Dendritic cell treated with granulocyte-macrophage colony-stimulating factor and Interleukin-4, amounts not matched to agents 40 ng/mL and 50 ng/mL, for 4 days (primary cell): ENCODE data around the gene LRRFIP1.
A peak's percentile ranks its signal among the peaks of the same experiment; 100 is the strongest.

ENCODE experiments used
- H3K27ac Mint-ChIP-seq: one replicate; pipeline ENCODE4 v1.8.0; 2022; ENCODE audit warnings: mild to moderate bottlenecking, mixed read lengths
- H3K27me3 Mint-ChIP-seq: one replicate; pipeline ENCODE4 v1.8.0; 2022; ENCODE audit warnings: mild to moderate bottlenecking, mixed read lengths
- H3K36me3 Mint-ChIP-seq: one replicate; pipeline ENCODE4 v1.8.0; 2022; ENCODE audit warnings: low read depth, mixed read lengths
- H3K4me1 Mint-ChIP-seq: one replicate; pipeline ENCODE4 v1.8.0; 2022; ENCODE audit warnings: low read depth, mixed read lengths
- H3K4me3 Mint-ChIP-seq: one replicate; pipeline ENCODE4 v1.8.0; 2022; ENCODE audit warnings: mild to moderate bottlenecking, moderate library complexity, mixed read lengths
- H3K9me3 Mint-ChIP-seq: one replicate; pipeline ENCODE4 v1.8.0; 2022; ENCODE audit warnings: mixed read lengths
- intact Hi-C: fragments of 100-400 bp; cut with micrococcal nuclease; formaldehyde crosslinking; loops from one replicate; pipeline ENCODE4 v1.15.0; 2022

LRRFIP1 gene

GRCh38 chr2:237797253-237797652 lies 169.9 kb downstream of the LRRFIP1 start:
- Mint-ChIP-seq H3K27me3 (no peaks in the 10 kb centered on the region), H3K9me3 (peaks cover 16% of the 10 kb centered on the region), H3K4me1 (no peaks in the 10 kb centered on the region), H3K4me3 (no peak overlapping the region), H3K27ac (no peak overlapping the region), H3K36me3 (peaks cover 22% of the 10 kb centered on the region)
- intact Hi-C loops: no loop called here

- no peaks in the 10 kb centered on the region for H3K4me1 Mint-ChIP-seq
- H3K36me3 Mint-ChIP-seq: peaks cover 22% of the 10 kb centered on the region
- H3K27me3 Mint-ChIP-seq: no peaks in the 10 kb centered on the region
- no peak within 1 kb of the TSS for H3K4me3 Mint-ChIP-seq
- H3K9me3 Mint-ChIP-seq: peaks cover 16% of the 10 kb centered on the region
- intact Hi-C loops: no loop called here
- H3K27ac Mint-ChIP-seq: no peak within 1 kb of the TSS
These were observed 171.1 kb downstream of the LRRFIP1 start, which contains the start of gene RBM44 for GRCh38 chr2:237798236-237799059. Gene RBM44, plus strand, starts transcription at chr2:237798779. Its CDS starts 14,831 bp downstream, at chr2:237813610.

DNA sequence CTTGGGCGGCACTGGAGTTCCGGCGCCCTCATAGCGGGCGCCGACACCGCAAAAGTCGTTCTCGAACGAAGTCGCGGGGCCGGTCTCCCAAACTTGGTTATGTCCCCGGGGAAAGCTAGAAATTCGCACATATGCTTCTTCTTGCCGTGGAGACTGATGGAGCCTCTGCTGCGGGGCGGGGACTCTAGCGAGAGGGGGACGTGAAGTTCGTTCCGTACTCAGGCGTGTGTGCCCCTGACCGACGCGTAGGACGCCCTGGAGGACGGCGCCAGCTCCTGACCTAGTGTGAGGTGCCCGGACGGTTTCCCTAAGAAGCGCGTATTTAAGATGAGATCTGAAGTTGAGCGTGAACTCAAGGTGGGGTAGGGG lies 171.7 kb downstream of the LRRFIP1 start:
- H3K4me3 Mint-ChIP-seq: no peak overlapping the region
- peaks cover 22% of the 10 kb centered on the region for H3K36me3 Mint-ChIP-seq
- intact Hi-C loops: no loop called here
- H3K9me3 Mint-ChIP-seq: peaks cover 16% of the 10 kb centered on the region
- no peaks in the 10 kb centered on the region for H3K4me1 Mint-ChIP-seq
- H3K27me3 Mint-ChIP-seq: no peaks in the 10 kb centered on the region
- H3K27ac Mint-ChIP-seq: no peak overlapping the region

DNA sequence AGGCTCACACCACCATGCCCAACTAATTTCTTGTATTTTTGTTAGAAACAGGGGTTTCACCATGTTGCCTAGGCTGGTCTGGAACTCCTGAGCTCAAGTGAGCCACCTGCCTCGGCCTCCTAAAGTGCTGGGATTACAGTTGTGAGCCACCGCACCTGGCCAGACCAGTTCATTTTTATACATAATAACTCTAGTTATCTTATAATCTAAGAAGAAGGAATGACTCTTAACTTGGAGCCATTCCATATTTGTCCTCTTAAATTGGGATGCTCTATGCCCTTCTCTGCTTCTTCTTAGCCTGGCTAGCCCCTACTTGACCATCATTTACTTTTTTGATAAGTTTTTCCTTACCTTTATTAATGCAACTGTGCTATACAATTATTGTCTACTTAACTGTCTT lies 174.1 kb downstream of the LRRFIP1 start:
- peaks cover 16% of the 10 kb centered on the region for H3K9me3 Mint-ChIP-seq
- intact Hi-C loops: no loop called here
- H3K27me3 Mint-ChIP-seq: no peaks in the 10 kb centered on the region
- no peaks in the 10 kb centered on the region for H3K4me1 Mint-ChIP-seq
- no peak overlapping the region for H3K27ac Mint-ChIP-seq
- peaks cover 22% of the 10 kb centered on the region for H3K36me3 Mint-ChIP-seq
- H3K4me3 Mint-ChIP-seq: no peak overlapping the region

DNA sequence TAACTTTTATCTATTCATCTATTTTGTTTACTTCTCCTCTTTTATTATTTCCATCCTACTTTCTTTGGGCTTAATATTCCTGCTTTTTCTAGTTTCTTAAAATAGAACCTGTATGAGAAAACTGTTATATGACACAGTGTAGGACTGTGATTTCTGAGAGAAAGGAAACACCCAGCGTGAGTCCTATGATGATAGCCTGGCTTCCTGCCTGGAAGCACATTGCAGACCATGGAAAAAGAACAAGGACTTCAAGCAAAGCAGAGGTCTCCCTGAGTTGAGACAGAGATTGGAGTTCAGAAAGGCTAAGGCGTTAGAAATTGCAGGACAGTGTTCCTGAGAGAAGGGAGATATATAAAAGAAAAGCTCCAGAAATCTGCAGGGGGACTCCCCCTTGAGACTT lies 178.9 kb downstream of the LRRFIP1 start:
- intact Hi-C loops: no loop called here
- Mint-ChIP-seq H3K27ac (no peak overlapping the region), H3K9me3 (no peaks in the 10 kb centered on the region), H3K27me3 (peaks cover 13% of the 10 kb centered on the region), H3K36me3 (no peaks in the 10 kb centered on the region), H3K4me3 (no peak overlapping the region), H3K4me1 (peaks cover 6% of the 10 kb centered on the region)

DNA sequence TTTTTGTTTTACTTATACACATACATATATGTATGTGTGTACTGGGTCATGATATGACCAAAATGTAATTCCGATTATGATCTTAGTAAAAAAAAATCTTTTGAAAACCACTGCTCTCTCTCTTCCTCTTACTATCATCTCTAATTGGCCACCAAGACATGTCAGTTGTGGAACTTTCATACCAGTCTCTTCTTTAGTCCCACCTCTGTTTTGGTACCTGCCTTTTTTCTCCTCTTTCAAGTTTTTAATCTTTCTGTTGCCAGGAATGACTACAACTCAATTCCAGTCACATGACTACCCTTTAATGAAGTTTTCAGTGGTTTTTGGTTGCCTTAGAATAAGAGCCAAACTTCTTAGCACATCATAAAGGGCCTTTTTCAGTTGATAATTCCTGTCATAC lies 188.2 kb downstream of the LRRFIP1 start:
- intact Hi-C loops: no loop called here
- Mint-ChIP-seq H3K36me3 (no peaks in the 10 kb centered on the region), H3K27me3 (peaks cover 2% of the 10 kb centered on the region), H3K4me1 (peaks cover 13% of the 10 kb centered on the region), H3K27ac (peak overlapping the region; percentile 16), H3K9me3 (no peaks in the 10 kb centered on the region), H3K4me3 (no peak overlapping the region)

DNA sequence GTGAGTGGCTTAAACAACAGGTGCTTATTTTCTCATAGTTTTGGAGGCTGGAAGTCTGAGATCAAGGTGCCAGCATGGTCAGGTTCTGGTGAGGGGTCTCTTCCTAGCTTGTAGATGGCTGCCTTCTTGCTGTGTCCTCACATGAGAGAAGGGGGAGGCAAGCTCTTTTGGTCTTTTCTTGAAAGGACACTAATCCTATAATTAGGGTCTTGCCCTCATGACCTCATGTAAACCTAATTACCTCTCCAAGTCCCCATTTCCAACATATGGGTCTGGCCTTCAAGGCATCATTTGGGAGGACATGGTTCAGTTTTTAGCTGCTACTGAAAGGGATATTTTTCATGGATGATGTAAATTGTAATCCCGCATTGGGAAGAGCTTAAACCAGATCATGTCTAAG lies 189.1 kb downstream of the LRRFIP1 start:
- peaks cover 11% of the 10 kb centered on the region for H3K4me1 Mint-ChIP-seq
- no peaks in the 10 kb centered on the region for H3K9me3 Mint-ChIP-seq
- peak overlapping the region; percentile 45 for H3K27ac Mint-ChIP-seq
- H3K36me3 Mint-ChIP-seq: no peaks in the 10 kb centered on the region
- no peak overlapping the region for H3K4me3 Mint-ChIP-seq
- intact Hi-C loops: no loop called here
- H3K27me3 Mint-ChIP-seq: no peaks in the 10 kb centered on the region

- Mint-ChIP-seq H3K4me1 (peaks cover 11% of the 10 kb centered on the region), H3K27me3 (no peaks in the 10 kb centered on the region), H3K9me3 (no peaks in the 10 kb centered on the region), H3K36me3 (no peaks in the 10 kb centered on the region), H3K27ac (no peak overlapping the region), H3K4me3 (no peak overlapping the region)
- intact Hi-C loops: no loop called here
These were observed 190.7 kb downstream of the LRRFIP1 start for GRCh38 chr2:237818066-237818473.

DNA sequence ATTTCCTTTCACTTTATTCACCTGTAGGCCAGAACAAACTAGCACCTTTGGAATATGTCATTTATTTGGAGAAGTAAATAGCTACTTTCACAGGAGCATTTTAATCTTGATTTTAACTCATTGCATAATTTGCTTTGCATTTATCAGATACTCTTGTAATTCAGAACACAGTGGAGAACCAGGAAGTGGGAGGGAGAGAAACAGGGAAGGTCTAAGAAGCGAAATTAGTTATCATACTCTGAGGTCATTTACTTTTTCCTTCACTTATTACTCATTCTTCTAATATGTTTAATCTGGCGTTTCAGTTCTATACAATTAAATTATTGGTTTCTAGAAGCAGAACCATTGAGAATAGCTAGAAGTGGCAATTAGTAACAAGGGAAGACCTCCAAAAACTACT lies 191.8 kb downstream of the LRRFIP1 start:
- Mint-ChIP-seq H3K27ac (no peak overlapping the region), H3K9me3 (no peaks in the 10 kb centered on the region), H3K4me1 (peaks cover 11% of the 10 kb centered on the region), H3K27me3 (no peaks in the 10 kb centered on the region), H3K4me3 (no peak overlapping the region), H3K36me3 (no peaks in the 10 kb centered on the region)
- intact Hi-C loops: no loop called here

- intact Hi-C loops: no loop called here
- no peak overlapping the region for H3K4me3 Mint-ChIP-seq
- peaks cover 11% of the 10 kb centered on the region for H3K4me1 Mint-ChIP-seq
- no peaks in the 10 kb centered on the region for H3K27me3 Mint-ChIP-seq
- H3K27ac Mint-ChIP-seq: peak overlapping the region; percentile 37
- no peaks in the 10 kb centered on the region for H3K36me3 Mint-ChIP-seq
- no peaks in the 10 kb centered on the region for H3K9me3 Mint-ChIP-seq
These were observed 193.0 kb downstream of the LRRFIP1 start for GRCh38 chr2:237820421-237820820.

DNA sequence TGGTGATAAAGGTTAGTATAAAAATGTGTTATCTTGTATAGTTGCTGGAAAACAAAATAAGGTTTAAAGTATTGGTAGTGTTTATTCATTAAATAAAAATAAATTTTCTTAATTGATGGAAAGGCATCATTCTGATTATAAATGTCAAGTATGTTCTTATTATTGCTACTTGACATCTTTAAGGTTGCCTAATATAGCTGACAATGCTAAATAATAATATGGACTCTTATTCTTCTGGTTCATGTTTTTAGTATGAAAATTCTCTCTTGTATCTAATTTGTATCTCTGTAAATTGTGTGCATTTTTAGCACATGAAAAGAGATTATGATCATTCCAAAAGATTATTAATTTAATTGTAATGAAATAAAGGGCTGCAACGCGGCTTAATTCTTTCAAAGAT lies 196.2 kb downstream of the LRRFIP1 start:
- no peaks in the 10 kb centered on the region for H3K27me3 Mint-ChIP-seq
- H3K36me3 Mint-ChIP-seq: no peaks in the 10 kb centered on the region
- intact Hi-C loops: no loop called here
- no peak overlapping the region for H3K27ac Mint-ChIP-seq
- no peaks in the 10 kb centered on the region for H3K9me3 Mint-ChIP-seq
- no peak overlapping the region for H3K4me3 Mint-ChIP-seq
- peaks cover 5% of the 10 kb centered on the region for H3K4me1 Mint-ChIP-seq

GRCh38 chr2:237824085-237824484 lies 196.7 kb downstream of the LRRFIP1 start:
- H3K9me3 Mint-ChIP-seq: no peaks in the 10 kb centered on the region
- no peak overlapping the region for H3K4me3 Mint-ChIP-seq
- H3K27me3 Mint-ChIP-seq: no peaks in the 10 kb centered on the region
- intact Hi-C loops: no loop called here
- no peak overlapping the region for H3K27ac Mint-ChIP-seq
- peaks cover 3% of the 10 kb centered on the region for H3K4me1 Mint-ChIP-seq
- no peaks in the 10 kb centered on the region for H3K36me3 Mint-ChIP-seq

DNA sequence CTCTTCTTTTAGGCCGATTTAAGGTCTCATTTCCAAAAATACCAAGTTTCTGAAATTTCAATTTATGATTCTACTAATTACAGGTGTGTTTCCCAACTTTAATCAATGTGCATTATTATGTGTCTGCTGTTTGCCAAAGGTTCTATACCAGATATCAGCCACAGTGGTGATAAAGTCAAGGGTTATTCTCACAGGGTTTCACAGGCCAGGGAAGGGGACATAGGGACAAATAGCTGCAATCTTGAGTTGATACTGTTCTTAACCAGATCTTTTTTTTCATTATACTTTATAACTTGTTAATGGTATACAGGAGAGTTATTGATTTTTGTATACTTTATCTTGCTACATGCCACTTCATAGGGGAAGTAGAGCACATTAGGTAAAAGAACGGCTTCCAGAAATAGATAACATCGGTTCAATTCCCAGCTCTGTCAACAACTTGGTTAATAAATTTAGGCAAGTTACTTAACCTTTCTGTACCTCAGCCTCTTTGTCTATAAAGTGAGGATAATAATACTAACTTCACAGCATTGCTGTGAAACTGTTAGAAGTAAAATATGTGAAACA lies 200.1 kb downstream of the LRRFIP1 start:
- Mint-ChIP-seq H3K36me3 (no peaks in the 10 kb centered on the region), H3K4me1 (no peaks in the 10 kb centered on the region), H3K27me3 (no peaks in the 10 kb centered on the region), H3K27ac (no peak overlapping the region), H3K9me3 (no peaks in the 10 kb centered on the region), H3K4me3 (no peak overlapping the region)
- intact Hi-C loops: no loop called here
